ENCODE measurements around the gene CSRP3.

DNA sequence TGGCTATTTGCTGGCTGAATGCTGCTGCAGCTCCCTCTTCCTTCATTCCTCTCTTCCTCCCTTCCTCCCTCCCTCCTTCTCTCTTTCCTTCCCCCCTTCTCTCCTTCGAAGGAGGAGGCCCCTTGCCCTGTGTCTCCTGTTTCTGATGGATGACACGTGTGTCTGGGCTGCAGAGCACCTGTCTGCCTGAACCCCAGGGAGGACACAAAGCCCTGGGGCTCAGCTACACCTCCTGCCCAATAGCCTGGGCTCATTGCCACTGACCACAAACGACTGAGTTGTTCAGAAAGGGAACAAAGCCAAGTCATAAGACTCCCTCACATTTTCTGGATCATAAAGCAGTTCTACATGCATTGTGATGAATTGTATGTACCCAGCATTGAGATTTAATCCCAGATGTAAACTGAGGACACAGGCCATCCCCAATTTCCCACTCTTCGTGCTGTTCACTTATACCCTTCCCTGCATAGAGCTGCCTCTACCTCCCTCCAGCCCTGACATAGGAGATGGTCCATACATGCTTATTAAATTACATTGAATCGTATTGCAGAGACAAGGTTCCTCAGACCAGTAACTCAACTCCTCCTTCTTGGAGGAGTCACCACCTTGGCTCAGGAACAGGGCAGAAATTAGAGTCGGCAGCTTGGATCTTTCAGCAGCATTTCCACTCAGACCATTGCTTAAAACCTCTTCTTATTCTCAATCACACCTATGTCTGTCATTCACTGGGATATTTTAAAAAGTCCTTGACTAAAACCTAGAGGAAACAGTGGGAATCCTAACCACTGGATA, 1.2 kb downstream of the CSRP3 start:
- TF ChIP-seq POLR2A (IDR thresholded peaks at IDR 0.05) = no peak
- TF ChIP-seq, protein P1, sequence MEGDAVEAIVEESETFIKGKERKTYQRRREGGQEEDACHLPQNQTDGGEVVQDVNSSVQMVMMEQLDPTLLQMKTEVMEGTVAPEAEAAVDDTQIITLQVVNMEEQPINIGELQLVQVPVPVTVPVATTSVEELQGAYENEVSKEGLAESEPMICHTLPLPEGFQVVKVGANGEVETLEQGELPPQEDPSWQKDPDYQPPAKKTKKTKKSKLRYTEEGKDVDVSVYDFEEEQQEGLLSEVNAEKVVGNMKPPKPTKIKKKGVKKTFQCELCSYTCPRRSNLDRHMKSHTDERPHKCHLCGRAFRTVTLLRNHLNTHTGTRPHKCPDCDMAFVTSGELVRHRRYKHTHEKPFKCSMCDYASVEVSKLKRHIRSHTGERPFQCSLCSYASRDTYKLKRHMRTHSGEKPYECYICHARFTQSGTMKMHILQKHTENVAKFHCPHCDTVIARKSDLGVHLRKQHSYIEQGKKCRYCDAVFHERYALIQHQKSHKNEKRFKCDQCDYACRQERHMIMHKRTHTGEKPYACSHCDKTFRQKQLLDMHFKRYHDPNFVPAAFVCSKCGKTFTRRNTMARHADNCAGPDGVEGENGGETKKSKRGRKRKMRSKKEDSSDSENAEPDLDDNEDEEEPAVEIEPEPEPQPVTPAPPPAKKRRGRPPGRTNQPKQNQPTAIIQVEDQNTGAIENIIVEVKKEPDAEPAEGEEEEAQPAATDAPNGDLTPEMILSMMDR (IDR thresholded peaks at IDR 0.05) = no peak

All from right lobe of liver (tissue), 4 donors.